Measurements from ENCODE around the gene STMP1.

Gene STMP1

DNA sequence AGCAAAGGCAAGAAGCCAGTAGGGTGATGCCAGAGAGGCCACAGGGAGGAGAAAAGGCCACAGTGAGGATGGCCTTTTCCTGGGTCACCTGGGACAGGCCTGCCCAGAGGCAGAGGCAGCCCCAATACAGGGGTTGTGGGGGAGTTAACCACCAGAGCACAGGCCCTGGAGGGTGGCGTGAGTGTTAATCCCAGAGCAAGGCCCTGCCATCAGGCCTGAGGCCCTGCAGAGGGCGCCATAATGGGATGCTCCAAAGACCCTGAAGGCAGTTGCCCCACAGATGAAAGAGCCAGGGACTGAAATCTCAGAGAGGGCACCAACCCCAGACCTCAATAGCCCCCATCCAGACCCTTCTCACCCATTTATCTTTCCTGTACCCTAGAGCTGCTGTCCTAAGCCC is 41.8 kb downstream of the STMP1 start:
- no peak for DNase-seq

DNA sequence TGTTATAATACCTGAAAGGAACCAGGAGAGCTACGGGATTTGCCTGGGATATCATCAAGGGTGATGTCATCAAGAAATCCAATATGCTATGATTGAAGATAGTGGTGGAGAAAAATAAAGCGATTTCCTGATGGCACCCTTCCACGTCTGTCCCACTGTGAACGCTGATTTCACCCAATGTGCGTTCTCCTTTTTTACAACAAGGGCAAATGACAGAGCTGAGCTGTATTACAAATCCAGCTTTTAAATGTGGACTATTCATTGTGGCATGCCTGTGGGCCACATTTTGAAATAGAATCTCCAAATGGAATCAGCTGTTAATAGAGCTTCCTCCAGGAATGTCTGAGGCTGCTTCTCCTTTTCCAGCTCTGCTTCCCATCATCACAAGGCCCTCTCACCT is 42.4 kb downstream of the STMP1 start:
- DNase-seq: no peak

DNA sequence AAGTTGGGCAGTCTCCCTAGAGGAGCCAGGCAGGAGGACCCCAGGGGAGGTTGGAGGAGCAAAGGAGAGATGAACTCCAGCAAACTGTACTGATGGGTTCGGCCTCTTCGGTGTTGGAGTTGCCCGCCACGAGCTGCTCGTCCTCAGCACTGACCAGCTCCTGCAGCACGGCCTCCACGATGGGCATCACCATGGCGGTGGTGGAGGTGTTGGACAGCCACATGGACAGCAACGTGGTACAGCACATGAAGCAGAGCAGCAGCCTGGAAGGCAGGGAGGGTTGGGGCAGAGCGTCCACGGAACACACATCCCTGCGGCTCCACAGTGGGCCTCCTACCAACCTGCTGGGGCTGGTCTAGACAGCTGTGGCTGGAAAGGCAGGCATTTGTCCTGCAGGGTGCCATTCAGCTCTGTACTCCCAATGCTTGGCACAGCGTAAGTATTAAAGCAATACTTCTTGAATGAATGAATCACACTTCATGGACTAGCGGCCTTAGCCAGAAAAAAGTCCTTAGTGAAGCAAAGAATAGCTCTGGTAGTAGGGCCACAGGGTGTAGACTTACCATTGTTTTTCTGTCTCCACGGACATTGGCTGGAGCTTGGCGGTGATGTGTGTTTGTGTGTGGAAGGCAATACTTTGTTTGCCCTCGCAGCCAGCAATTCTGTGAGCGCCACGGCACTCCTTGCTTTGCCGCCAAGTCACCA is 43.9 kb downstream of the STMP1 start:
- no peak for DNase-seq

GRCh38 chr7:135706858-135707569 is 44.7 kb downstream of the STMP1 start:
- DNase-seq: no peak

DNA sequence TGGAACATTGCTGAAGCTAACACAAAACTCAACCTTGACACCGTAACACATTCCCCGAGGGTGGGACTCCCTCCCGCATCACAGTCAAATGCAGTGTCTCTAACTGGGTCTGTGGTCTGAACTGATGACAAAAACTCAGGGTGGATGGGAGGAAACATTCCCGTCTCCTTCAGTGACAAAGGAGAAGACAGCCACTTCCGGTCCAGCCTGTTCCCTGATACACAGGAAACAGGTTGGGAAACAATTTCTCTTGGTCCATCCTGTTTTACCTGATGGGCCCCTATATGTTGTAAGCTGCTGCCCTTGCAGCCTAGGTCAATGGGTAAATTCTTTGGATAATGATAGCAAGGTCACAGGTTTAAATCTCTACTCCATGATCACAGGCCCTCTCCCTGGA is 45.3 kb downstream of the STMP1 start:
- no peak for DNase-seq

DNA sequence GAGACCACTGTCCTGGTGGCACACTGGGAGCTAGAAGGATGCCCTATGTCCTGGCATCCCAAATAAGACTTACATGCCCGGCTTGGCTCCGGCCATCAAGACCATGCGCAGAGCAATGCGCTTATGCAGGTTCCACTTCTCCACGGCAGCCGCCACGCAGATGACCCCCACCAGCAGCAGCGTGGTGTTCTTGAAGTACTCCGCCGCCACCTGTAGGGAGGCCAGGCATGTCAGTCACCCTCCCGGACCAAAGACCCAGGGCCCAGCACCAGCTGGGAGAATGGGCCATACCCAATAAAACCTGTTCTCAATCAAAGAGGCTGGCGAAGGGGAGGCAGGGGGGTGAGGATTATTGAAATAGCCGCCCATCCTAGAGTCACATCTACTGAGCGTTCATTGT is 45.7 kb downstream of the STMP1 start:
- no peak for DNase-seq

- DNase-seq: no peak
Observed at GRCh38 chr7:135709508-135709907, 47.2 kb downstream of the STMP1 start.

GRCh38 chr7:135710417-135711138 is 48.3 kb downstream of the STMP1 start:
- DNase-seq: no peak

- DNase-seq: no peak
Observed at GRCh38 chr7:135711139-135711469, 48.8 kb downstream of the STMP1 start.

DNA sequence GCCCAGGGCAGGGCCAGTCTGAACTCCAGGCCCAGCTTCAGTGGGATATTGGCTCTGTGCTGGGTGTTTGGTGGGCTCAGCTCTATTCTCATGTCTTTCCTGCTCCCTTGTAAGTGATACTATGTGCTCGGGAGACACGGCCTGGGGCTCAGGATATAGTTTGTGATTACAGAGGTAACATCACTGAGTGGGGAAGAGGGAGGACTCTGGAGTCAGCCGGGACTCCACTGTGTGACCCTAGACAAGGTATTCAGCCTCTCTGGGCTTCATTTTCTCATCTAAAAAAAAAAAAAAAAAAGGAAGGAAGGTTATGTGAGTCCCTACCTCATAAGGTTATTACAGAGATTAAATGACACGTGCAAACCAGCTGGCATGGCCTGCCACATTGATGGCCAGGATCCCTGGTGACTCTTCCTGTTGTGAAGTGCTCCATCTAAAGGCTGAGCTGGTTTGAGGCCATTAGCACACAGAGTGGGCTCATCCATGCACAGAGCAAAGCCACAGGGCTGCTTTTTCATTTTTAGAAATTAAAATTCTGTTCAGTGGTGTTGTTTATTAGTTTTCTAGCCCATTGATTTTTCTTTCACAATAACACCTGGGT is 50.0 kb downstream of the STMP1 start:
- no peak for DNase-seq

DNA sequence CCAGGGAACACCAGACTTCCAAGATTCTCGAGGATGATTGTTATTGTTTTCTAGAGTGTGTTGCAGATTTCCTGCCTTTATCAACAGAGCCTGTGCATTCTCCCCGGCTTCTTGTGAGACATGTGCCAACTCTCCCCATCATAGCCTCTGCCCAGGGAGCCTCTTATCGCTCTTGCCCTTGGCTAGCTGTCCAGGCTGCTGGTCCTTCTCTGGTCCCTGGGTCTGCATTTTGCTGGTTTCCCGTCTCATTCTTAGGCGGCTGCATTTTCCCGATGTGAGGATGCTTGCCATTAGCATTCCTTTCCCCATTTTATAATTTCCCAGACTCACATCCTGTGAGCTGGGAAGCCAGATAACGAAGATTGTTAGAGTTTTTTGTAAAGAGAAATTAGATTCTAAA is 50.5 kb downstream of the STMP1 start:
- no peak for DNase-seq

- no peak for DNase-seq
Observed at GRCh38 chr7:135713836-135714470, 51.6 kb downstream of the STMP1 start.

DNA sequence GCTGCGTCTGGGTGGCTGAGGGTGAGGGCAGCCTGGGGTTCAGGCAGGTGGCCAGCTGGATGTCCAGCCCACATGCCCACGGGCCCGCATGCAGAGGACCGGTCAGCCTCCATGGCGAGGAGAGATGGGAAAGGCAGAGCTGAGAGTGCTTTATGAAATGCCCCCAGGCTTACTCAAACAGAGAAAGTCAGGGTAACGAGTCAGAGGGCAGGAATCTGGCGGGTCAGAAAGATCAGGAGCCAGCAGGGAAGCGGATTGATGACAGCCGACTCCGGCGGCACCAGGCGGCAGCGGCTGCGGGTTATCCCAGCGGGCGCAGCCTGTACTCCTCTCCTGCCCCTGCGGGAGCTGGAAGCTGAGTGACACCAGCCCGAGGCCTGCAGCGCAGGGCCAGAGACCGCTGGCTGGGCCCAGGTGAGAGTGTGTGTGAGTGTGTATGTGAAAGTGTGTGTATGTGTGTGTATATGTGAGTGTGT is 52.3 kb downstream of the STMP1 start:
- DNase-seq: no peak

DNA sequence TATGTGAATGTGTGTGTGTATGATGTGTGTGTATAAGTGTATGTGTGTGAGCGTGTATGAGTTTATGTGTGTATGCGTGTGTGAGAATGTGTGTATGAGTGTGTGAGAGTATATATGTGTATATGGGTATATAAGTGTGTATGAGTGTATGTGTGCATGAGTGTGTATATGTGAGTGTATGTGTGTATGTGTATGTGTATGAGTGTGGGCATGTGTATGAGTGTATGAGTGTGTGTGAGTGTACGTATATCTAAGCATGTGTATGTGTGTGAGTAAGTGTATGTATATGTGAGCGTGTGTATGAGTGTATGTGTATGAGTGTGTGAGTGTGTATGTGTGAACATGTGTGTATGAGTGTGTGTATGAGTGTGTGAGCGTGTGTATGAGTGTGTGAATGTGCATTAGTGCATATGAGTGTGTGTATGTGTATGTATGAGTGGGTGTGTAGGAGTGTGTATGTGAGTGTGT is 52.8 kb downstream of the STMP1 start:
- DNase-seq: no peak

- DNase-seq: no peak
Observed at GRCh38 chr7:135715673-135716072, 53.4 kb downstream of the STMP1 start.

DNA sequence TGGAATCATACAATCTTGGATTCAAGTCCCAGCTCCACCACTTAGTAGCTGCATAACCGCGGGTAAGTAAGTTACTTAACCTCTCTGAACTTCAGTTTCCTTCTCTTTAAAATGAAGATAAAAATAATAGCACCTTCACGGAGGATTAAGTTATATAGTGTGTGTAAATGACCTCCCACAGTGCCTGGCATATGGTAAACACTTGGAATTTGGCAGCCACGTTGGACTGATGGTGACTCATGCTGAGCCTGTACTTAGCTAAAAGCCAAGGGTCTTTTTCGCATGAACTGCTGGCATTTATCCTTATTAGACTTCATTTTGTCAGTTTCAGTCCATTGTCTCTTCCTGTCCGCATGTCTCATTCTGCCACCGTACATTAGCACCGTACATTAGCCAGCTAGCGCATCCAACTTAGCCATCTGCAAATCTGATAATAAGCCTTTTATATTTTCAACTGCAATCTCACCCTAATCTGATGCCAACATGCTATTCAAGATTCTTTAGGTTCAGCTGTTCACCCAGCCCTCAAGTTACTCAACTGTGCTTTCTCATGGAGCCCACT is 54.4 kb downstream of the STMP1 start:
- DNase-seq: peak; percentile 96

GRCh38 chr7:135717693-135718092 is 55.4 kb downstream of the STMP1 start:
- DNase-seq: peak; percentile 82

- DNase-seq: no peak
Observed at GRCh38 chr7:135718219-135718618, 55.9 kb downstream of the STMP1 start.

DNA sequence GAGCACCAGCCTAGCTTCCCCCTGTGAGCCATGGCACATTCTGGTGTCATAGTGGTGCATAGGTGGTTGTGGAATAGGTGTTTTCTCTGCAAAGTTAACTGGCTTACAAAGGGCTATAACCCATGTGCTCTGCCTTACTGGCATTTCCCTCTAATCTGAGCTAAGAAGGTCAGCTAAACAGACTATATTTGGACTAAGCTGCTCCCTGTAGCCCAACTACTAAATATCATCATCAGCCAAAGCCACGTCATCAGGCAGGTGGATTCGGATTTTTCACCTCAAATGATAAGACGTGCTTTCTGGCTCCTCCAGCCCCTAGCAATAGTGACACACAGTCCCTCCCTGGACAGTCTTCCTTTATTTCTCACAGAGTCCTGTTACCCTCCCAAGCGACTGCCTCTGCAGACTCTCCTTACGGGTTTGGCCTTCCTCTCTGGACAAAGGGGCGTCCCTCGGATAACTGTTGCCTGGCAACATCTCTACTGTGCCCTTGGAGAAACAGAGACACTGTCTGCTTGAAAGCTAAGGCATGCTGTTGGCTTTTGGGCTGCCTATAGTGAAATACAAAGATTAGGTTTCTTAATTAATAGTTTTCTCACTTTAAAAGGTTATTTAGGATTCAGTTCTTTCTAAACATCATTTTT is 56.6 kb downstream of the STMP1 start:
- no peak for DNase-seq

DNA sequence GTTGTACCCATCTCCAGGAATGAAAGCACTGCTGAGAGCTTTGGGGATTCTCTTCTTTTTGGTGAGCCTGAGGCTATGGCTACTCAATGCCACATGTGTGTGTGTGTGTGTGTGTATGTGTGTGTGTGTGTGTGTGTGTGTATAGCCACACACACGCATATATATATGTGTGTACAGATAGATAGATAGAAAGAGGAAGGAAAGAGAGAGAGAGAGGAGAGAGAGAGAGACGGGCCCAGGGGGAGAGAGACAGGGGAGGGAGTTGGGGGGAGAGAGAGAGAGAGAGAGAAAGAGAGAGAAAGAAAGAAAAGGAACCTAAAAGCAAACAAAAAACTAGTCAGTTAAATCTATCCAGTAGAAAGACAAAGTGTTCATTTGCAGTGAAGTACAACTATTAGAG is 57.4 kb downstream of the STMP1 start:
- no peak for DNase-seq

DNA sequence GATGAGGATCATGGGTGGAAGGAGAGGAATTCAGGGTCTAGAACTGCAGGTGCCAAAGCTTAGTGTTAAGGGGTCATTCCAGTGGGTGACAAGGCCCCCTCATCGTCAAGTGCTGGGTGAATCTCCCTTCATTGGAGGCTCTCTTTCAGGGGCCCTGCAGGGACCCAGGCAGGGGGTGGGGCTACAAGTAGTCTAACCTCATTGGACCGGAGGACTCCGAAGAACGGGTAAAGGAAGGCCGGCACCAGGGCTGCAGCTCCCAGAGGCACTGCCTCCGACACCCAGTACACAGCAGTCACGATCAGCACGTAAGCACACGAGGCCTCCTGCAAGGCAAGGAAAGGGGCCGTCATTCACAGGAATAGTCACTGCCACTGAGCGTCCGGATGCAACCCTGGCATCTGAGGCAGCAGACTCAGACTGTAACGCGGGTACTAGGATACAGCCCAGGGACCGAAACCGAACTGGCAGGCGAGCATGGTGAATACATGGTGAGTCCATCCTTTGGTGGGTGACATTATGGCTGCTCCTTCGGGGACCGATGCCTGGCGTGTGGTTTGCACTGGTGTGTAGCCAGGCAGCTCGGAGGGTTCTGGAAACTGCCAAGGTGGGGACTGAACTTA is 59.0 kb downstream of the STMP1 start:
- DNase-seq: no peak

GRCh38 chr7:135723411-135723810 is 61.1 kb downstream of the STMP1 start:
- no peak for DNase-seq

Measured in DMS 273 treated with DMSO at 0.1 percent for 48 hours (cell line).